ENCODE data around the gene ACTN4. TPM values are rescaled to one million over a fixed set of nuclear protein-coding genes. Genes with fewer than 3 reads are reported as not detected.

Gene ACTN4
- total RNA-seq, 1 donor from 2014 or later = 656 TPM

DNA sequence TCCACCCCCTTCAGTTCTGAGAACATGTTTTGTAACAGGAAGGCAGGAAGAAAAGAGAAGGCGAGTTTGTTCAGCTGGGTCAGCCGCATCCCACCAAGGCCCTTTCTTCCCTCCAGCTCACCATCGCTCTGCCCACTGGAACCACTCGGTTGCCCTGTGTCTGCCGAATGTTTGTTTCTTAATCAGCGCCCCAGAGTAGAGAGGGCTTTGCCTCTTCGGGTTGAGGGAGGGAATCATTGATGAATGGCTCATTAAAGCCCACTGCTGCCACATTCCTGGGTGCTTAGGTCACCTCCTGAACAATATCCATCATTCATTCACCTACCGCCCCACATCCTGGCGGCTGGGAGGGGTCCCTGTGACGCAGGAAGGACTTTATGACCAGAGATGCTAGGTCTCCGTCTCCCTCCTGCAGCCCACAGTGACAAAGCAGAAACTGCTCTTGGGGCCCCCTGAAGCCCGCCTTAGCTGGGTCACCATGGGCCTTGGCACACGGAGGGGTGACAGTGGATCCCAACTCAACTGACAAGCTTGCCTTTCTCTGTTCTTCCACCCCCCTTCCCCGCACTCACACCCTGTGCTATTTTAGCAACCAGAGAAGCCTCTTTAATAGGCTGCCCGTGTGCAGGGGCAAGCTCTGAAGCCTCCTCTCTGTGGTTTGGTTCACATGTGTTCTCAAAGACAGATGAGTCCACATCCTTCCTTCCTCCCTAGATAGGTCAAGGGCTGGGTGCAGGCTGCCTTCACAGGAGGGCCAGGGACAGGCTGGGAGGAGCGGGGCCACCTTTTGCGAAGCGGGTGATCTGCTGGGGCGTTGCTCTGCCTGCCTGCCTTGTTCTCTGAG, 46.2 kb downstream of the ACTN4 start:
- DNase-seq (ENCODE audit: low spot score) = no peak

DNA sequence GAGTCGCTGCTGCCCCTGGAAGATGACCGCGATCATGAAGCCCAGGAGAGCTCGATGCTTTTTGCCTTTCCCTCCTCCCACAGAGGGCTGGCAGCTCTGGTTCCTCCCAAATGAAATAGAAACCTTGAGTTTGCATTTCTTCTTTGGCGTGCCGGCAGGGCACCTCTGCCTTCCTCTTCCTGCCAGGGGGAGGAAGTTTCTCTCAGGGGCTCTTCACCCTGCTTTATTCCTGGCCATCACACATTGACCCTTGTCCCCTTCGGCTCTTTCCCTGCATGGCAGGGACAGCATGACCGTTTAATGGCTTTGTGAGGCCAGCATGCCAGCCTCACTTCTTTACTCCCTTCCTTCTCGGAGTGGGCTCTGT, 47.9 kb downstream of the ACTN4 start:
- no peak for DNase-seq (ENCODE audit: low spot score)

DNA sequence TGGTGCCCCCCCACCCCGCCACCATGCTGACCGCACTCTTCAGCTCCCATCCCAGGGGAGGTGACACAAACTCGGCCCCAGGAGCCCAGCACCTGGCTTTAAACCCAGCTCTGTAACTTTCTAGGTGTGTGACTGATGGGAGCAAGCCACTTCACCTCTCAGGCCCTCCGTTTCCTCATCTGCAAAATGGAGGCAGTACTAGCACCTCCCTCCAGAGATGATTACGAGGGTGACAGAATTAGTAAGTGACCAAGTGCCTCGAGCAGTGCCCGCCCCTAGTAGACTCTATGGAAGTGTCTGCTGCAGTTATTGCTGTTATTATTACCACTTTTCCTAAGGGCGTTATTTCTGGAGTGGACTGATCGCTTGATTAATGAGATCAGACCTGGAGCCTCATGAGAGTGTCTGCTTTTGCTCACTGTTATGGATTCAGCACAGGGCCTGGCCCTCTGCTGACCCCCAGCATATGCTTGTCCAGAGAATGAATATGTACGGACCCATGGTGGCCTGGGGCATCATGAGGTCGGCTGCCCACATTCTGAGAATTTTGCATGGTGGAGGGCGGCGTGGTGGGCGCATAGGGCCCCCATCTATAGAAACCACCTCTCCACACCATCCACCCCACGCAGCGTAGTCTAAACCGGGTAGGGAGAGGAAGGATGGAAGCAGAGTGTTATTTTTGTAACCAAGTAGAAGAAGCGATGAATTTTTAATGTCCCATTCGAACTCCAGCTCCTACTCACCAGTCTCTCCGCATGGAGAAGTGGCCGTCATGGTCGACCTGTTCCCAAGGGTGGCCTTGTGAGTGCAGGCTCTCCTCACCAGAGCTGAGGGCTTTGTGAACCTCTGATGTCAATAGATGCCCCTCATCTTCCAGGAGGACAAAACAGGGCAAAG, 48.6 kb downstream of the ACTN4 start:
- no peak for DNase-seq (ENCODE audit: low spot score)

DNA sequence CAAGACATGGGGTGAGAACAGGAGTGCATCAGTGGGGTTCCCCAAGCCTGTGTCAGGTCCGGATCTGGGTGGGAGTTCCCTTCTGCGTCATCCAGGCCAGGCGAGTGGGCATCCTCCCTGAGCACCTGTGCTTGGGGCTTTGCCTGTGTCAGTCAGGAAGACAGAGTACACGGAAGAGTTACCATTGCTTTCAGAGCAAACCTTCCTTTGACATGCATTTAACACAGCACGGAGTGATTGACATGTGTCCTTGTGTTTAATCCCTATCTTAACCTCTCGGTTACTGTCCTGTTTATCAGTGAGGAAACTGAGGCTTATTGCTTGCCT, 49.2 kb downstream of the ACTN4 start:
- no peak for DNase-seq (ENCODE audit: low spot score)

DNA sequence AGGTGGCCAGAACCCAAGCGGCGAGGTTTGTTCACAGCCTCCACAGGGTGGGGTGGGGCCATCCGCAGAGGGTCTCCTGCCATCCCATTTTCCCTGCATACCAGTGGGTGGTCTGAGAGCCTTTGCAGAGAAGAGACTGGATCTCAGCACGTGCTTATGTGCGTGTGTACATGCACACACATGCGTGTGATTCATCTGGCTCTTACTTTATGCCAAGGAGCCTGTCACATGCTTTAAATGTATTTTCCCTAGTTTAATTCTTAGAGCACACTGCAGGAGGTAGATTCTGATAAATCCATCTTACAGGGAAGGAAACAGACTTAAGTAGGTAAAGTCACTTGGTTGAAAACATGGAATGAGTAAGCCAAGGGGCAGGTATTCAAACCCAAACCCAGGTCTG, 49.7 kb downstream of the ACTN4 start:
- no peak for DNase-seq (ENCODE audit: low spot score)

DNA sequence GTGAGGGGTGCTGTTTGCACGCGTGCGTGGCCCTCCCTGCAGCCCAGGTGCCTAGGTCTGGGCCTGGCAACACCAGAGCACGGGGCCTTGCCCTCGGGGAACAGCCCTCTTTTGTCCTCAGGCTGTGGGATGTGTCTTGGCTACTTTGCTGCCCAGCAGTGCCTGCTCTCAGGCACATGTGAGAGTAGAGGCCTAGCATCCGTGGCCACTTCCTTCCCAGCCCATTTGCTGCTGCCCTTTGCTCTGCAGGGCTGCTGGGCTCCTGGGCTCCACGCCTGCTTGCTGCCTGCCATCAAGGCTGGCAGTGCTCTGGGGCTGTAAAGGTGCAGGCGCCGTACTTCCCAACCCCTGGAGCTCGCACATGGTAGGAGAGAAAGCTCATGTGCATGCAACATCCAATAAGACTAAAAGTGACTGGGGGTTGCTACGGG, 50.2 kb downstream of the ACTN4 start:
- DNase-seq (ENCODE audit: low spot score) = no peak

DNA sequence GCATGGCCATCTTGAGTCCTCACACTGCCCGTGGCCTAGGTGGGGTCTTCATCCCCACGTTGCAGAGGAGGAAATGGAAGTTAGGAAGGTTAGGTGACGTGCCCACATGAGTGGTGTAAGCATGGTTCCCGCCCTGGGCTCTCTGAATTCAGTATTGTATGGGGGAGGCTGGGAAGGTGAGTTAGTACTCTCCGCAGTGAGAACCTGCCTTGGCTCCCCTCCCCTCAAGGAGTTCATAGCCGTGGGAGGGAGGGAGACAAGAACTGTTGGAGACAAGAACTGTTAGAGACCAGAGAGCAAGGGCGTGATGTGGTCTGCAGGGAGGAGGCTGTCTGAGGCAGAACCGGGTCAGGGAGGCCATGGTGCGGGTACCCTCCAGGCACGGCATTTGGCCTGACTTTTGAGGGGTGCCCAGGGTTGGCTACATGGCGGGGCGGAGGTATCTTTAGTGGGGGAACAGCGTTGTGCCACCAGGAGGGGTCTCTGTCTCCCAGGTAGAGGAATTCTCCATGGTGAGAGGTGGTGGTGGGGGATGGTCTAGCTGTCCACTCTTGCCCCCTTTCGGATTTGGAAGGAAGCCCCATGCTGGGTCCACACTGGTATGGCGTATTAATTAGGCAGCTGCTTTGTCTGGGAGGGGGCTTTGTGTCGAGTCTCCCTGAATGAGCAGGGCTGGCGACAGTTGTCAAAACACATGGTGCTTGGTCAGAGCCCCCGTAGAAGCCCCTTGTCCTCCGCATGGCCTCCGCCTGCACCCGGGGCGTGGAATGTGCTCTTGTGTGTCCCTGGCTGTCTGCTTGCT, 51.0 kb downstream of the ACTN4 start:
- DNase-seq (ENCODE audit: low spot score) = no peak

DNA sequence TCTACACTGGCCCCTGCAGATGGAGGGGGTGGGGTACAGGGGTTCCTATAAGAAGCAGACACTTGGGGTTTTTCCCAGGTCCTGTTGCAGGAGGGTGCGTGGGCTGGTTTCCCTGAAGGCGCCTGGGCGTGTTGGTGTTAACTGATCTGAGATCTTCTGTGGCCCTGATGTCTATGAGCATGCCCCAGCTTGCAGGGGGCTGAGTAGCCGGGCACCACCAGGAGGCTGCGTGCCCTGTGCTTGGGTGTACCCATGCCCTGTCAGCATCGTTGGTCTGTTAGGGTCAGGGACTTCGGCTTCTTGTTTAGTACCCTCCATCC, 51.5 kb downstream of the ACTN4 start:
- no peak for DNase-seq (ENCODE audit: low spot score)

DNA sequence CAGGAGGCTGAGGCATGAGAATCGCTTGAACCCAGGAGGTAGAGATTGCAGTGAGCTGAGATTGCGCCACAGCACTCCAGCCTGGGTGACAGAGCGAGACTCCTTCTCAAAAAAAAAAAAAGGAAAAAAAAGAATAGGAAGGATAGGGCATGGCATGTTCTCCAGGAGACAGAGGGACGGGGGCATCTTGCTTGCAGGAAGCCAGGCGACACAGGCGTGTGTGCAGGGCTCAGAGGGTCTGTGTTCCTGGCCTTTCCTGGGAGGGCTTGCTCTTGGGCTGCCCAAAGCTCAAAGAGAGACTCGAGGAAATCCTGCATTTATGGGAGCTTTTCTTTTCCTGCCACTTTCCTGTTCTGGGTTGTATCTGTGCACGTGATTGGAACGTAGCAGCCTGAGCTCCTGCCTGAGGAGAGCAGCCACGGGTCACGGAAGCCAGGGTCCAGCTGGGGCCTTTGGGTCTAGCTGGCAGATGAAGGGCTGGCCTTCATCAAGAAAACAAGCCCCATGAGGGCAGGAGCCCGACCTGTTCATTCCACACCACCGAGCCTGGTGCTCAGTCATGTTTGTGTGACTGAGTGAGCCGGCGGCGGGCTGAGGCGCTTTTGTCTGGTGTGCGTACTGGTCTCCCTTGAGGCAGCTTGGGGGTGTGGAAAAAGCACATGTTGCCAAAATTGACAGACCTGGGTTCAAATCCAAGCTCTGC, 52.3 kb downstream of the ACTN4 start:
- DNase-seq (ENCODE audit: low spot score) = no peak

DNA sequence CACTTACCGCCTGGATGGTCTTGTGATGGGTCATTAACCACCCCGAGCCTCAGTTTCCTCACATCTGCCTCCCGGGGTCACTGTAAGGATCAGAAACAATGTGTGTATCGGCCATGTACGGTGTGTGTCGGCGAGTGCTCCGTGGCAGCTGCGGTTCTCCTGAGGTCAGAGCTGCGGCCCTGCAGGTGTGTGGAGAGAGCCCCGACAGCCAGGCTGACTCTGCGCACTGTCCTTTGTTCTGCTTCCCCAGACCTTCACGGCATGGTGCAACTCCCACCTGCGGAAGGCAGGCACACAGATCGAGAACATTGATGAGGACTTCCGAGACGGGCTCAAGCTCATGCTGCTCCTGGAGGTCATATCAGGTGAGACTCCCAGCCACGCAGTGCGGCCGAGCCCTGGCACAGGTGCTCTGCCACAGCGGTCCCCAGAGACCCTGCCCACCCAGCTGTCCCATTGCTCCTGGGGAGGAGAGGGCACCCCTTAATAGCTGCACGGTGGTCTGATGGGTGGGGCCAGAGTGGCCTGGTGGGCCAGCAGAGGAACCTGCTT, 53.0 kb downstream of the ACTN4 start:
- no peak for DNase-seq (ENCODE audit: low spot score)

DNA sequence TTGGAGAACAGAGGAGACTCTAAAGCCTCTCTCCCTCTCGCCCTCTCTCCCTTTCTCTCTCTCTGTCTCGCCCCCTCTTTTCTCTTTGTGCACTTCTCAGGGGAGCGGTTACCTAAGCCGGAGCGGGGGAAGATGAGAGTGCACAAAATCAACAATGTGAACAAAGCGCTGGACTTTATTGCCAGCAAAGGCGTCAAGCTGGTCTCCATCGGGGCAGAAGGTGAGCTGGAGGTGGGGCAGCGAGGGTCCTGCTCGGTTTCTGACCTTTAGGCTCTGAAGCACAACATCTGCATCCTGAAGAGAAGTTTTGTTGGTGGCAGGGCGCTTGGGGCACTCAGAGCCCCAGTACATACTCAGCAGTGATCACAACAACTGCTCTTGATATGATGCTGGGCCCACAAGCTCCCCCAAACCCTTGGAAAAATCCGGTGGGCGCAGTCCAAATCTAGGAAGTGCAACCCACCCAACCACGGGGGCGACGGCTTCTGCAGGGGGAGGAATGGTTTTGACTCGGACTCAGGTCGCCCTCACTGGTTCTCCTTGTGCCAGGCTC, 53.5 kb downstream of the ACTN4 start:
- no peak for DNase-seq (ENCODE audit: low spot score)

DNA sequence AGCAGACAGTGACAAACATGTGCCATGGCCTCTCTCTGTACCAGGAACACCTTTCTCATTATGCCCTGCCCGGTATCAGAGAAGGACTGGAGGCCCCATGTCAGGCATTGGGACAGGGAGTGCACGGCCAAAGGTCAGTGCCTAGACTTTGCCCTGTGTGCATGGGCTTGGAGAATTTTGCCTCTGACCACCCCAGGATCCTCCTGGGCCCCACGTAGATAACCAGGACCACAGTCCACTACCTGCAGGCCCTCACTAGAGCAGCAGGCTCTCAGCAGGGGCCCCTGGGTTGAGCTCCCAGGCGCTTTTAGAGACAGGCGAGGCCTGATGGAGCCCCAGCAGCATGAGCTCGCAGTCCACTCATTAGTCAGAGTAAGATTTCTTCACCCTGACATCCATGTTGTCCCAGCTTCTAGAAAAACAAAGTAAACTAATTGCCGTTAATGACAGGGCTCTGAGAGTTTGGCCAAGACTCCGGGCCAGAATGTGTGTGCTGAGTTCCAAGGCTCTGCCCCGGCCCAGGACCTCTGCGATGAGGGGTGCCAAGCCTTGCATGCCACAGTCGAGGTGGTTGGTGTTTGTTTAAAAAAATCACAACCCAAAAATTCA, 54.1 kb downstream of the ACTN4 start:
- no peak for DNase-seq (ENCODE audit: low spot score)

DNA sequence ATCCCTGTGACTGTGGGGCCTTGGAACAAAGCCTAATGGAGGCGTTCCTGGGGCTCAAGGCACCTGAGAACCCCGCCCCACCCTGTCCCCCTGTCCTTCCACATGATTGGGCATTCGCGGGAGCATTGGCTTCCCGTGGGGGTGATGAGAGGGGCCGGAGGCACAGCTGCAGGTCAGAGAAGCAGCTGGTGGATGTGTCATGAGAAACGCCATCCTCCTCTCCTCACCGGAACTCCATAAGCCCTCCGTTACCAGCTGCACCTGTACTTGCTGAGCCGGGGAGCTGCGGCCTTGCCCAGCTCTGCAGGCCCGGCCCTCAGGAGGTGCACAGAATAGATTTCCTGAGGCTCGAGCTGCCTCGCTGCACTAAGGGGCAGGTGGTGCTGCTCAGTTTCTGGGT, 54.8 kb downstream of the ACTN4 start:
- DNase-seq (ENCODE audit: low spot score) = no peak

DNA sequence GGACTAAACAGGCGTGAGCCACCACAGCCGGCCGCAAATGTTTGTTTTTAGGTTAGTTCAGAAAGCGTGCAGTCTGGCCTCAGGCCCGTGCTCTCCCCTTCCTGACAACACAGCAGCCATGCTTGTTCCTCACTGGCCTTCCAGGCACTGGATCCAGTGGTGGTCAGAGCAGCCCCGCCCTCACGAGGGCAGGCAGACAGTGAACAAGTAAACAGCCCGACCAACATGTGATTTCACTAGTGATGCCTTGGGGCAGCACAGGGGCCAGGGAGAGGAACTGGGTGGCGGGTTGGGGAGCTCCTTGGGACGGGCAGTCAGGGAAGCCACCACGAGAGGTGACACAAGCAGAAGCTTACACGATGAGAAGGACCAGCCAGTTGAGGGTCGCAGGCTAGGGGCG, 56.1 kb downstream of the ACTN4 start:
- no peak for DNase-seq (ENCODE audit: low spot score)

DNA sequence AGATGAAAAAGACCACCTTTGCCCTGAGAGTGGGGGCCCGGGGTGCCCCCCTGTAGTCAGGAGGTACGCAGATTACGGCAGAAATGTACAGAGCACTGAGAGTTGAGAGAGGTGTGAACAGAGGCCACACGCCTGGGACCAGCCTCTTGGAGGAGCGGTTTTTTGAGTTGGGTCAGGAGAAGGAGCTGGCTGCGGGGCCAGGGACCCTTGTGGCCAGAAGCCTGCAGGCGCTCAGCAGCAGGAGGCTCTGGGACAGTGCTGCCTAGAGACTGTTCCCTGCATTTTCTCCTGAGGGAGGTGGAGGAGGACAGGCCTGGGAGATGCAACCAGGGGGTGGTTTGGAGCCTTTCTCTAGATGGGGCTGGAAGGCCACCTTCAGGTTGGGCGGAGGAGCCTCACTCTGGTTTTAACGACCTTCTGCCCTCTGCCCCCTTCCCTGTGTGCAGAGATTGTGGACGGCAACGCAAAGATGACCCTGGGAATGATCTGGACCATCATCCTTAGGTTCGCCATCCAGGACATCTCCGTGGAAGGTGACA, 57.1 kb downstream of the ACTN4 start:
- no peak for DNase-seq (ENCODE audit: low spot score)

DNA sequence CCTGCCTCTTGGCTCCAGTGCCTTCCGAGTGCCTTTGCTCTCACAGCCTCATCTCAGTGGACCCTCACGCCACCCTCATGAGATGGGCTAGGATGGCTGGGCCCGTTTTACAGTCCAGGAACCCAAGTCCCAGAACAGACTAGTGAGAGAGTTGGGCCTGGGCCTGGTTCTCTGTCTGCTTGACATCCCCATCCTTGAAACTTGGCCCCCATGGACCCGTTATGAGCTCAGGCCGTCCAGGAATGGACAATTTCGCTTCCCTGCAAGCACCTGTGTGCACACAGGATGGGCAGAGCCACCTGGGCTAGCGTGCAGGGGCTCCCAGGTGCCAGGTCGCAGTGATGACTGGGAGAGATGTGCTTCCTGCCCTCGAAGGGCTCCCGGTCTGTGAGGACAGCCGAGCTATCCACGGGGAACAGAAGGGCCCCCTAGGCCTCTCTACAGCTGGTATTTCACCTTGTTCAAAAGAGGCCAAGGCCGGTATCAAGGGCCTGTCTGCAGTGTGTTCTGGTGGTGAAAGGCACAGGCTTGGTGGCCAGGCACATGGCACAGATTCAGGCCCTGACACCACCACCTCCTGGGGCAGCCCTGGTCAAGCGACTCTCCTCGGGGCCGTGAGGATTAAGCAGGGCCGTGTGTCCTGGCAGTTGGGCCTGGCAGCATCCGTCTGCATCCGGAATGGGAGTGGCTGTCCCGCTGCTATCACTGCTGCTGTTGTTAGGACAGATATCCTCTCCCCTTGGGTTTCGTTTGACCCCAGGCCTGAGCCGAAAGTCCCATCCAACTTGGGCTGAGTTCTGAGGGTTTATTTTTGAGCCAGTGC, 58.0 kb downstream of the ACTN4 start:
- no peak for DNase-seq (ENCODE audit: low spot score)

DNA sequence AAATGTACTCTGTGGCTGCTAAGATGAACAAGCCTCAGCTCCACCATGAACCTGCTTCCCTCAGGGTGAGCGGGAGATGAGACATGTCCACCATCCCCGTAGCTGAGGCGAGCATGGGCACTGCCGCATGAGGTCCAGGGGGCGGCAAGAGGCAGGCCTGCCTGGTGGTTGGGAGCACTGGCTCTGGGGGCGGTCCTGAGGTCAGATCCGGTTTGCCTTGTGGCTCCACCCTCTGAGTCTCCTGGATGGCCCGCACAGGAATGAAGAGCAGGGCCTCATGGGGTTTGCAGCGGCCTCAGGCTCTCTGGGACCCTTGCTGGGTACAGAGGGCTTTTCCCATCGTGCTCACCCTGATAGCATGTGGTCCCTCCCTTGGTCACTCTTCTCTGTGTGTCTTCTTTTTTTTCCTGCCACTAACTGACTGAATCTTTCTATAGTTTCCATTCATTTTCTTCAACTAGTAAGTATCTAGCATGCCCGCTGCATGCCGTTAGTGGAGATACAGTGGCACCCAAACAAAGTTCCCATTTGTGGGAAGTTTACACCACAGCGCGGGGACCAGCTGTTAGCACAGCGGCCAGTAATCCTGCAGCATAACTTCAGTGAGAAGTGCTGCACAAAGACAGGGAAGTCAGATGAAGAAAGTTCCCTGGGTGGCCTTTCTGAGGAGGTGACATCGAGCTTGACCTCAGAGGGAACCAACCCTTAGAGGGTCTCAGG, 59.5 kb downstream of the ACTN4 start:
- no peak for DNase-seq (ENCODE audit: low spot score)

DNA sequence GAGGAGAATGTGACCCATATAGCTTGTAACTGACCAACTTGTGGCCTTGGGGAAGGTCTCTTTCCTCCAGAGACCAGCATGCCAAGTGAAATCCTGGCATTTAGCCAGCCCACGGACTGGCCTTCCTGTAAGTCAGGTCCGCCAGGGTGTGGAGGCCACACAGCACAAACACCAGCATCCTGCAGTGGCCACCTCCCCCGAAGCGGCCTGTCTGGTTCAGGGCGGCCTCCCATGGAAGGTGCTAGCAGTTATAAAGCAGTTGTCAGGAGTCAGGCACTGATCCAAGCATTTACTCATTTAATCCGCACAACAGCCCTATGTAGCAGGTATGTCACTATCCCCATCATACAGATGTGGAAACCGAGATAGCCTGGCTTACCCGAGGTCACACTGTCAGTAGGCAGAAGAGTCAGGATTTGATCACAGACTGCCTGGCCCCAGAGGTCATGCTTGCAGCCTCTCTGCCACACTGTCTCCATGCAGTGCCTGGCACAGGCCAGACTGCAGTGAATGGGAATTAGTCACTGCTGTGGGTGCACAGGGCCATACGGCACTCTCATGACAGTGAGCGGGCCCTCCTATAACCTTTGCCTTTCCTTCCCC, 60.2 kb downstream of the ACTN4 start:
- peak; percentile 81 for DNase-seq (ENCODE audit: low spot score)
